ENCODE measurements around the gene INSR.

INSR gene

GRCh38 chr19:7098096-7098495 lies 196.1 kb downstream of the INSR start:
- DNase-seq (ENCODE audit: low spot score) (no peak), ATAC-seq (ENCODE audit: low read depth) (no peak)
- Histone ChIP-seq H3K4me1 (ENCODE audit: insufficient read depth, poor library complexity, severe bottlenecking) (no peaks in the 10 kb centered on the region), H3K4me3 (ENCODE audit: severe bottlenecking) (peak overlapping the region; percentile 51), H3K36me3 (ENCODE audit: low read depth) (no peaks in the 10 kb centered on the region), H3K27me3 (ENCODE audit: insufficient read depth, poor library complexity, severe bottlenecking) (no peaks in the 10 kb centered on the region), H3K9me3 (ENCODE audit: severe bottlenecking) (no peaks in the 10 kb centered on the region), H3K27ac (ENCODE audit: poor library complexity, severe bottlenecking) (peak overlapping the region; percentile 73)
- TF ChIP-seq, protein P1, sequence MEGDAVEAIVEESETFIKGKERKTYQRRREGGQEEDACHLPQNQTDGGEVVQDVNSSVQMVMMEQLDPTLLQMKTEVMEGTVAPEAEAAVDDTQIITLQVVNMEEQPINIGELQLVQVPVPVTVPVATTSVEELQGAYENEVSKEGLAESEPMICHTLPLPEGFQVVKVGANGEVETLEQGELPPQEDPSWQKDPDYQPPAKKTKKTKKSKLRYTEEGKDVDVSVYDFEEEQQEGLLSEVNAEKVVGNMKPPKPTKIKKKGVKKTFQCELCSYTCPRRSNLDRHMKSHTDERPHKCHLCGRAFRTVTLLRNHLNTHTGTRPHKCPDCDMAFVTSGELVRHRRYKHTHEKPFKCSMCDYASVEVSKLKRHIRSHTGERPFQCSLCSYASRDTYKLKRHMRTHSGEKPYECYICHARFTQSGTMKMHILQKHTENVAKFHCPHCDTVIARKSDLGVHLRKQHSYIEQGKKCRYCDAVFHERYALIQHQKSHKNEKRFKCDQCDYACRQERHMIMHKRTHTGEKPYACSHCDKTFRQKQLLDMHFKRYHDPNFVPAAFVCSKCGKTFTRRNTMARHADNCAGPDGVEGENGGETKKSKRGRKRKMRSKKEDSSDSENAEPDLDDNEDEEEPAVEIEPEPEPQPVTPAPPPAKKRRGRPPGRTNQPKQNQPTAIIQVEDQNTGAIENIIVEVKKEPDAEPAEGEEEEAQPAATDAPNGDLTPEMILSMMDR (IDR thresholded peaks at IDR 0.05; ENCODE audit: poor library complexity, severe bottlenecking) = no peak

DNA sequence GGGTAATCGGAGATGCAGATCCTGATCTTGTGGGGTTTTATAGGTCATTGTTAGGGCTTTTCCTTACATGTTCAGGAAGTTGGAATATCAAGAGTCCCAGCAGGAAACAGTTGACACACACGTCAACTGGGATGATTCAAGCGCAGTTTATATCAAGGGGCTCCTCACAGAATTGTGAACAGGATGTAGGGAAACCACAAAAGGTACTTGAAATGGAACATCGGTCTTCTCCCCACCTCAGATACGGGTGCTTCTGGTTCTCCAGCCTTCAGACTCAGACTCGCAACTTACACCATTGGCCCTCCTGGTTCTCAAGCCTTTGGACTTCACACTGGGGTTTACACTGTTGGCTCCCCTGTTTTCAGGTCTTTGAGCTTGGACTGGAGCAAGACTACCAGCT lies 205.2 kb downstream of the INSR start:
- no peak for ATAC-seq (ENCODE audit: low read depth)
- no peak overlapping the region for H3K4me3 ChIP-seq (ENCODE audit: severe bottlenecking)
- H3K27me3 ChIP-seq (ENCODE audit: insufficient read depth, poor library complexity, severe bottlenecking) = no peaks in the 10 kb centered on the region
- peaks cover 9% of the 10 kb centered on the region for H3K36me3 ChIP-seq (ENCODE audit: low read depth)
- DNase-seq (ENCODE audit: low spot score) = no peak
- TF ChIP-seq, protein P1 (IDR thresholded peaks at IDR 0.05; ENCODE audit: poor library complexity, severe bottlenecking) = no peak
- no peak overlapping the region for H3K27ac ChIP-seq (ENCODE audit: poor library complexity, severe bottlenecking)
- H3K9me3 ChIP-seq (ENCODE audit: severe bottlenecking) = peaks cover 13% of the 10 kb centered on the region
- H3K4me1 ChIP-seq (ENCODE audit: insufficient read depth, poor library complexity, severe bottlenecking) = no peaks in the 10 kb centered on the region

- H3K36me3 ChIP-seq (ENCODE audit: low read depth) = peaks cover 65% of the 10 kb centered on the region
- no peak overlapping the region for H3K4me3 ChIP-seq (ENCODE audit: severe bottlenecking)
- TF ChIP-seq, protein P1 (IDR thresholded peaks at IDR 0.05; ENCODE audit: poor library complexity, severe bottlenecking) = no peak
- H3K9me3 ChIP-seq (ENCODE audit: severe bottlenecking) = peaks cover 29% of the 10 kb centered on the region
- DNase-seq (ENCODE audit: low spot score) (no peak), ATAC-seq (ENCODE audit: low read depth) (no peak)
- H3K4me1 ChIP-seq (ENCODE audit: insufficient read depth, poor library complexity, severe bottlenecking) = no peaks in the 10 kb centered on the region
- no peaks in the 10 kb centered on the region for H3K27me3 ChIP-seq (ENCODE audit: insufficient read depth, poor library complexity, severe bottlenecking)
- H3K27ac ChIP-seq (ENCODE audit: poor library complexity, severe bottlenecking) = no peak overlapping the region
These were observed 210.9 kb downstream of the INSR start for GRCh38 chr19:7083076-7083956.

DNA sequence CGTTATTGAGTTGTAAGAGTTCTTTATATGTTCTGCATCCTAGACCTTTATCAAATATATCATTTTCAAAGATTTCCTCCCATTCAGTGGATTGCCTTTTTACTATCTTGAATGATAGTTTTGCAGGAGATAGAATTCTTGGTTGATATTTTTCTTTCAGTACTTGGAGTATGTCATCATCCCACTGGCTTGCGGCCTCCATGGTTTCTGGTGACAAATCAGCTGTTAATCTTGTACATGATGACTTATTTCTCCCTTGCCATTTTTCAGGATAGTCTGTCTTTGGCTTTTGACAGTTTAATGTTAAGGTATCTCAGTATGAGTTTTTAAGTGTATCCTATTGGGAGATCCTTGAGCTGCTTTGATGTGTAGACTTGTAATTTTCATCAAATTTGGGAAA lies 216.2 kb downstream of the INSR start:
- DNase-seq (ENCODE audit: low spot score) (no peak), ATAC-seq (ENCODE audit: low read depth) (no peak)
- TF ChIP-seq, protein P1 (IDR thresholded peaks at IDR 0.05; ENCODE audit: poor library complexity, severe bottlenecking) = no peak
- Histone ChIP-seq H3K4me1 (ENCODE audit: insufficient read depth, poor library complexity, severe bottlenecking) (no peaks in the 10 kb centered on the region), H3K9me3 (ENCODE audit: severe bottlenecking) (peaks cover 10% of the 10 kb centered on the region), H3K4me3 (ENCODE audit: severe bottlenecking) (no peak overlapping the region), H3K36me3 (ENCODE audit: low read depth) (peaks cover 80% of the 10 kb centered on the region), H3K27me3 (ENCODE audit: insufficient read depth, poor library complexity, severe bottlenecking) (no peaks in the 10 kb centered on the region), H3K27ac (ENCODE audit: poor library complexity, severe bottlenecking) (no peak overlapping the region)

- Histone ChIP-seq H3K4me3 (ENCODE audit: severe bottlenecking) (no peak overlapping the region), H3K36me3 (ENCODE audit: low read depth) (peaks cover 75% of the 10 kb centered on the region), H3K4me1 (ENCODE audit: insufficient read depth, poor library complexity, severe bottlenecking) (no peaks in the 10 kb centered on the region), H3K27me3 (ENCODE audit: insufficient read depth, poor library complexity, severe bottlenecking) (no peaks in the 10 kb centered on the region), H3K9me3 (ENCODE audit: severe bottlenecking) (peaks cover 3% of the 10 kb centered on the region), H3K27ac (ENCODE audit: poor library complexity, severe bottlenecking) (no peak overlapping the region)
- TF ChIP-seq, protein P1 (IDR thresholded peaks at IDR 0.05; ENCODE audit: poor library complexity, severe bottlenecking) = no peak
- DNase-seq (ENCODE audit: low spot score) (no peak), ATAC-seq (ENCODE audit: low read depth) (no peak)
These were observed 218.1 kb downstream of the INSR start for GRCh38 chr19:7076151-7076550.
